ENCODE measurements around the gene NDUFB2.

GRCh38 chr7:140671966-140672365 is 24.5 kb upstream of the NDUFB2 start:
- TF ChIP-seq CTCF (conservative IDR thresholded peaks at IDR 0.05; ENCODE audit: low read depth, low read length), result no peak
- no peak for TF ChIP-seq EZH2 (IDR thresholded peaks at IDR 0.05; ENCODE audit: low read length, unreplicated experiment)
